ENCODE data around the gene INPP5J.
"Not testable (repeated sequence)": the region's sequence is repeated elsewhere in the genome, so short reads cannot be mapped to it uniquely, and the experiment has no call there.

INPP5J gene

GRCh38 chr22:31102441-31103081, 20.2 kb upstream of the INPP5J start:
- no peak for DNase-seq (ENCODE audit: low read depth)

- DNase-seq (ENCODE audit: low read depth), result no peak
These were observed 19.7 kb upstream of the INPP5J start for GRCh38 chr22:31103111-31103510.

- DNase-seq (ENCODE audit: low read depth), result no peak
These were observed 18.7 kb upstream of the INPP5J start for GRCh38 chr22:31103899-31104694.

- DNase-seq (ENCODE audit: low read depth), result no peak
These were observed 17.9 kb upstream of the INPP5J start for GRCh38 chr22:31104869-31105268.

GRCh38 chr22:31105282-31105929, 17.4 kb upstream of the INPP5J start:
- DNase-seq (ENCODE audit: low read depth), result no peak

GRCh38 chr22:31106001-31106571, 16.7 kb upstream of the INPP5J start:
- DNase-seq (ENCODE audit: low read depth), result no peak

- no peak for DNase-seq (ENCODE audit: low read depth)
These were observed 16.0 kb upstream of the INPP5J start for GRCh38 chr22:31106731-31107177.

GRCh38 chr22:31107178-31107893, 15.4 kb upstream of the INPP5J start, which contains the start of gene SELENOM:
Gene SELENOM, minus strand, starts transcription at chr22:31107568. Its CDS starts 63 bp downstream, at chr22:31107505.
- DNase-seq (ENCODE audit: low read depth), result peak; percentile 68

GRCh38 chr22:31107894-31108218, 14.9 kb upstream of the INPP5J start:
- no peak for DNase-seq (ENCODE audit: low read depth)

- not testable (repeated sequence) for DNase-seq (ENCODE audit: low read depth)
These were observed 10.1 kb upstream of the INPP5J start for GRCh38 chr22:31112547-31113091.

GRCh38 chr22:31118046-31118820, 4.5 kb upstream of the INPP5J start:
- DNase-seq (ENCODE audit: low read depth), result no peak

GRCh38 chr22:31119026-31119717, 3.6 kb upstream of the INPP5J start:
- no peak for DNase-seq (ENCODE audit: low read depth)

- no peak for DNase-seq (ENCODE audit: low read depth)
These were observed 2.5 kb upstream of the INPP5J start for GRCh38 chr22:31120230-31120629.

- no peak for DNase-seq (ENCODE audit: low read depth)
These were observed 2.1 kb upstream of the INPP5J start for GRCh38 chr22:31120642-31121041.

GRCh38 chr22:31121403-31121802, 1.4 kb upstream of the INPP5J start:
- no peak for DNase-seq (ENCODE audit: low read depth)

GRCh38 chr22:31122196-31122531, 602 bp upstream of the INPP5J start:
- DNase-seq (ENCODE audit: low read depth), result no peak

GRCh38 chr22:31123292-31123602, 481 bp downstream of the INPP5J start:
- no peak for DNase-seq (ENCODE audit: low read depth)

GRCh38 chr22:31124290-31124689, 1.5 kb downstream of the INPP5J start:
- DNase-seq (ENCODE audit: low read depth), result no peak

GRCh38 chr22:31124811-31125465, 2.2 kb downstream of the INPP5J start:
- no peak for DNase-seq (ENCODE audit: low read depth)

GRCh38 chr22:31125521-31126117, 2.9 kb downstream of the INPP5J start:
- DNase-seq (ENCODE audit: low read depth), result no peak
